Glomerular visceral epithelial cell (primary cell): ENCODE measurements around the gene ARHGEF39.
"Not testable (repeated sequence)": the region's sequence is repeated elsewhere in the genome, so short reads cannot be mapped to it uniquely, and the experiment has no call there.

Experiments used
- DNase-seq: peaks from one replicate; pipeline ENCODE4 v3.0.0-alpha.2; 2016; ENCODE audit errors: extremely low spot score

ARHGEF39 gene

DNA sequence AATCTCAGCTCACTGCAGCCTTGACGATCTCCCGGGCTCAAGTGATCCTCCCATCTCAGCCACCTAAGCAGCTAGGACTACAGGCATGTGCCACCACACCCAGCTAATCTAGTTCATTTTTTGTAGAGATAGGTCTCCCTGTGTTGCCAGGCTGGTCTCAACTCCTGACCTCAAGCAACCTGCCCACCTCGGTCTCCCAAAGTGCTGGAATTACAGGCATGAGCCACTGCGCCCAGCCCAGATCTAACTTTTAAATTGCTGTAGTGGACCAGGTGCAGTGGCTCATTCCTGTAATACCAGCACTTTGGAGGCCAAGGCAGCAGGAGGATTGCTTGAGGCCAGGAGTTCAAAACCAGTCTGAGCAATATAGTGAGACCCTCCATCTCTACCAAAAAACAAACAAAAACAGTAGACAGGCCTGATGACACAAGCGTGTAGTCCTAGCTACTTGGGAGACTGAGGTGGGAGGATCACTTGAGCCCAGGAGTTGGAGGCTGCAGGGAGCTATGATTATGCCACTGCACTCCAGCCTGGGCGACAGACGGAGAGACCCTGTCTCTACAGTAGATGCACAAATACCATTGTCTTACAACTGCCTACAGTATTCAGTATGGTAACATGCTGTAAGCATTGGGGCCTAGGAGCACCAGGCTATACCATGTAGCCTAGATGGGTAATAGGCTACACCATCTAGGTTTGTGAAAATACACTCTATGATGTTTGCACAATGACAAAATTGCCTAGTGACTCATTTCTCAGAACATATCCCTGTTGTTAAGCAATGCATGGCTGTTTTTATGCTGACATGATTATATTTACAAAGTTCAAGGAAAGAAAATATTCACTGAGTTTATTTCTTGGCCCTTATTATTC is 12.8 kb downstream of the ARHGEF39 start:
- no peak for DNase-seq

- no peak for DNase-seq
Measured at GRCh38 chr9:35650341-35651158, 14.4 kb downstream of the ARHGEF39 start, which contains the start of gene SIT1. Gene SIT1, minus strand, starts transcription at chr9:35650931. Its CDS starts 78 bp downstream, at chr9:35650853.

DNA sequence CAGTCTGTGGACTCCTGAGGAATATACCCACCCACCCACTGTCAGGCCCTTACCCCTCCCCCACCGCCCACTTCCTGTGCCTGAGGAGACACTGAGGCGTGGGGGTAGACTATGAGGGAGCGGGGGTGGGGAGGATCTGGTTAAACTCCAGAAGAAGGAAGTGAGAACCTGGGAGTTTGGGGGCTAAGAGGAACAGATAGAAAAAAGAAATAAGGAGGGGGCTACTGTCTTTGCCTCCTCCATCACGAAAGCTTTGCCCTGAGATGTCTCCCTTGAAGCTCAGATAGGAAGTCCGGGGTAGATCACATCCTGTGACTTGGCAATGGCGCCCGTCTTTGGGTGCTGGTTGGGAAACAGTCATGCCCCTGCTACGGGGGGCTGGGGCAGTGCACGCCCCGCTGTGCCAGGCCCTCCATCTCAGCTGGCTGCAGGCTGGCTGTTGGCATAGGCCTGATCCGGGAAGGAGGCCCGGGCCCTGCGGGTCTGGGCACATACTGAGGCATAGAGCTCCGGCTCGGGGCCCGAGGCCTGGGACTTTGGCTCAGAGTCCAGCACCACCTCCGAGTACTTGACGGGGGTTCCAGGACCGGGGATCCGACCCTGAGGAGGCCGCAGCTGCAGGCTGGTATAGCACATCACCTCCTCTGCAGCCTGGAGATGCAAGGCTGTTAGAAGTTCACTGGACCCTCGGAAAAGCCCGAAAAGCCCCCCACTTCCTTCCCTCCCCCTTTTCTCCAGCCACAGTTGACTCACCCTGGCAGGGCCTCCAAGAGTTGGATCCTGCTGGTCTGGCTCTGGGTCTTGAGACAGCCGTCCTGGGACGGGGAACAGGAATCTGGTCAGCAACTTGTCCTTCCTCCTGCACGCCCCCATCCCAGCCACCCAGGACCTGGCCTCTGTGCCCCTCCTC is 15.3 kb downstream of the ARHGEF39 start:
- DNase-seq = no peak

- DNase-seq = peak; percentile 90
Measured at GRCh38 chr9:35646533-35647265, 18.3 kb downstream of the ARHGEF39 start.

- DNase-seq = no peak
Measured at GRCh38 chr9:35646153-35646532, 18.9 kb downstream of the ARHGEF39 start.

- not testable (repeated sequence) for DNase-seq
Measured at GRCh38 chr9:35645736-35646135, 19.3 kb downstream of the ARHGEF39 start.

DNA sequence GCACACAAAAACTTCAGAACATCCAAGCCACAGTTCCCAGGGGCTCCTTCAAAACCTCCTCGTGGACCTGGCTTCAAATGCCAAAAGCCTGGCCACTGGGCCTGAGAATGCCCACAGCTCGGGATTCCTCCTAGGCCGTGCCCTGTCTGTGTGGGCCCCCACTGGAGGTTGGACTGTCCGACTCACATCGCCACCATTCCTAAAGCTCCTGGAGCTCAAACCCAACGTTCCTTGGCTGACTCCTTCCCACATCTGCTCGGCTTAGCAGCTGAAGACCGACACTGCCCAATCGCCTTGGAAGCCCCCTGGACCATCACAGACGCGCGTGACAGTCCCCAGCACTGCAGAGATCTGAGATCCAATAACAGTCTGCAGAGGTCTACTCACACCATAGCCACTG is 21.9 kb downstream of the ARHGEF39 start:
- no peak for DNase-seq

- not testable (repeated sequence) for DNase-seq
Measured at GRCh38 chr9:35641478-35641877, 23.5 kb downstream of the ARHGEF39 start.

DNA sequence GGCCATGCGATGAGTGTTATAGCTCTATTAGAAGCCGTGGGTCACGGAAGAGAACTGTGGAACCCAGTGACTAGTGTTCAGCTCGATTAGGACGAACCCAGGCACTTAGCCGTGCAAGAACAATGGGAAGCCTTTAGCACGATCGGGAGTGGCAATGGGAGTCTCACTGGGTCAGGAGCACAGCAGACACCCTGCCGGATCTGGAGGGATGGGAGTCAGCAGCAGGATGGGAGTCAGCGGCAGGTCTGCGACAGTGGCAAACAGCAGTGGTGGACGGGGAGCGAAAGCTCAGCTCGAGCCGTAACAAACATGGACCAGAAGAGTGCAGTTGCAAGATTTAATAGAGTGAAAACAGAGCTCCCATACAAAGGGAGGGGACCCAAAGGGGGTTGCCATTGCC is 24.6 kb downstream of the ARHGEF39 start:
- not testable (repeated sequence) for DNase-seq

GRCh38 chr9:35639631-35640030 is 25.4 kb downstream of the ARHGEF39 start:
- DNase-seq = no peak

GRCh38 chr9:35639225-35639624 is 25.8 kb downstream of the ARHGEF39 start:
- DNase-seq = not testable (repeated sequence)

GRCh38 chr9:35638751-35639150 is 26.2 kb downstream of the ARHGEF39 start:
- DNase-seq = not testable (repeated sequence)

DNA sequence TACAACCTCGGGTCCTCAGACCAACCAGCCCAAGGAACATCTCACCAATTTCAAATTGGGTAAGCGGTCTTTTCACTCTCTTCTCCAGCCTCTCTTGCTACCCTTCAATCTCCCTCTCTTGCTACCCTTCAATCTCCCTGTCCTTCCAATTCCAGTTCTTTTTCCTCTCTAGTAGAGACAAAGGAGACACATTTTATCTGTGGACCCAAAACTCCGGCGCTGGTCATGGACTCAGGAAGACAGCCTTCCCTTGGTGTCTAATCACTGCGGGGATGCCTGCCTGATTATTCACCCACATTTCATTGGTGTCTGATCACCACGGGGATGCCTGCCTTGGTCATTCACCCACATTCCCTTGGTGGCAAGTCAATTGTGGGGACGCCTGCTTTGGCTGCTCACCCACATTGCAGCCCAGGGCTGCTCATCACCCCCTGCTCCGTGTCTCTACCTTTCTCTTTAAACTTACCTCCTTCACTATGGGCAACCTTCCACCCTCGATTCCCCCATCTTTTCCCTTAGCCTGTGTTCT is 27.5 kb downstream of the ARHGEF39 start:
- not testable (repeated sequence) for DNase-seq

DNA sequence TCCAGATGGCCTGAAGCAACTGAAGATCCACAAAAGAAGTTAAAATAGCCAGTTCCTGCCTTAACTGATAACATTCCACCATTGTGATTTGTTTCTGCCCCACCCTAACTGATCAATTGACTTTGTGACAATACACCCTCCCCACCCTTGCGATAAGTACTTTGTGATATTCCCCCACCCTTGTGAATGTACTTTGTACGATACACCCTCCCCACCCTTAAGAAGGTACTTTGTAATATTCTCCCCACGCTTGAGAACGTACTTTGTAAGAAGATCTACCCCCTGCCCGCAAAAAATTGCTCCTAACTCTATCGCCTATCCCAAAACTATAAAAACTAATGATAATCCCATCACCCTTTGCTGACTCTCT is 28.1 kb downstream of the ARHGEF39 start:
- not testable (repeated sequence) for DNase-seq

GRCh38 chr9:35636135-35636876 is 28.7 kb downstream of the ARHGEF39 start:
- DNase-seq = no peak

GRCh38 chr9:35635730-35636129 is 29.3 kb downstream of the ARHGEF39 start:
- DNase-seq = no peak

GRCh38 chr9:35629597-35629996 is 35.4 kb downstream of the ARHGEF39 start:
- DNase-seq = no peak

DNA sequence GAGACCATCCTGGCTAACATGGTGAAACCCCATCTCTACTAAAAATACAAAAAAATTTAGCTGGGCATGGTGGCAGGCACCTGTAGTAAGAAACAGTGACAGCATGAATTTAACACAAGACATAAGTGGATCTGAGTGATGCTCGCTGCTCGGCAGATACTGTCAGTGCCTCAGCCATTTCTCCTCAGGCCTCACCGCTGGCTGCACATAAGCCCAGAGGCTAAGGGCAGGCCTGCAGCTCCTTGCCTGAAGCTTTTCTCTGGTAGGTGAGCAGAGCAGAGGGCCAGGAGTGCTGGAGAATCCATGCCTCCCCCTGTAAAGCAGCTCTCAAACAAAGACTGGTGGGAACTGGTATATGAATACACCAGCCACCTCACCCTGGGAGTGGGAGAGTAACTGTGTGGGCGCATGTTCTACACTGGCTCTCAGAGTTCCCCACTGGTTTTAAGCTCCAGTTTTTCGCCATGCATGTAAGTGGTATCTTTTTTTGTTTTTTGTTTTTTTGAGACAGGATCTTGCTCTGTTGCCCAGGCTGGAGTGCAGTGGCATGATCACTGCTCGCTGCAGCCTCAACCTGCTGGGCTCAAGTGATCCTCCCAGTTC is 36.5 kb downstream of the ARHGEF39 start:
- DNase-seq = no peak

- DNase-seq = no peak
Measured at GRCh38 chr9:35627575-35627974, 37.4 kb downstream of the ARHGEF39 start.

DNA sequence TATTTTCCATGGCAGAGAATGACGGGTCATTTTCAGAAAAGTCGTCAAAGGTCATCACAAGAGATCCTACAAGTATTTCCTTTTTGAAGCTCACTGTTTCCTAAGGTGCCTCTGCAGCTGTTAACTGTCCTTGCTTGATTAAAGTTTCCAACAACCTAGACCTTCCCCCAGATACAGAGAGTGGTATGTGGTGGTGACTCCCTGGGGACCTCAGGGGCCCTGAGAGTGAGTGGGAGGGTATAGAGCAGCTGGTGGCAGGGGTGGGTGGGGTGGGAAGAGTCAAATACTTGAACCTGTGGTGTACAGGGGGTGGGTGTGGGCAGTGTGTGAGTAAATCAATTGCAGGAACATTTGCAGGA is 45.2 kb downstream of the ARHGEF39 start:
- no peak for DNase-seq
